HepG2 (cell line): ENCODE data around the gene CBL. TPM values are rescaled to one million over a fixed set of nuclear protein-coding genes. Genes with fewer than 3 reads are reported as not detected.

Experiments
- CC2D1A ChIP-seq: sonication (generic); formaldehyde crosslinking; IDR thresholded peaks from 2 replicates; pipeline ENCODE4 v1.8.1; 2023; ENCODE audit warnings: mild to moderate bottlenecking, missing genetic modification reagents
- GFI1 ChIP-seq: sonication (generic); formaldehyde crosslinking; IDR thresholded peaks from 2 replicates; pipeline ENCODE4 v1.5.0; 2020; ENCODE audit warnings: missing genetic modification reagents, mild to moderate bottlenecking, borderline replicate concordance
- NFYB ChIP-seq: sonication (generic); formaldehyde crosslinking; IDR thresholded peaks from 2 replicates; pipeline ENCODE4 v1.4.0; 2020; ENCODE audit warnings: missing genetic modification reagents
- REXO4 ChIP-seq: sonication (generic); formaldehyde crosslinking; IDR thresholded peaks from 2 replicates; pipeline ENCODE4 v1.8.0; 2022; ENCODE audit warnings: missing genetic modification reagents, mild to moderate bottlenecking, borderline replicate concordance
- SALL1 ChIP-seq: sonication (generic); formaldehyde crosslinking; IDR thresholded peaks from 2 replicates; pipeline ENCODE4 v1.8.0; 2022; ENCODE audit warnings: mild to moderate bottlenecking, missing genetic modification reagents
- SKI ChIP-seq: fragments of 450-650 bp; IDR thresholded peaks from one replicate; pipeline ENCODE4 v1.6.1; 2018; ENCODE audit warnings: mild to moderate bottlenecking; ENCODE audit not compliant: partially characterized antibody
- THYN1 ChIP-seq: sonication (generic); formaldehyde crosslinking; IDR thresholded peaks from 2 replicates; pipeline ENCODE4 v1.8.1; 2023; ENCODE audit warnings: low read depth, mild to moderate bottlenecking, moderate library complexity, missing genetic modification reagents, borderline replicate concordance
- TRIM22 ChIP-seq: fragments of 450-650 bp; IDR thresholded peaks from 2 replicates; pipeline ENCODE4 v1.6.1; 2017
- XBP1 ChIP-seq: sonication (generic); formaldehyde crosslinking; IDR thresholded peaks from 2 replicates; pipeline ENCODE4 v1.5.0; 2020; ENCODE audit warnings: missing genetic modification reagents
- YEATS2 ChIP-seq: sonication (generic); formaldehyde crosslinking; IDR thresholded peaks from 2 replicates; pipeline ENCODE4 v1.4.0; 2020; ENCODE audit warnings: missing genetic modification reagents, borderline replicate concordance
- ZBTB1 ChIP-seq: sonication (generic); formaldehyde crosslinking; IDR thresholded peaks from 2 replicates; pipeline ENCODE4 v1.4.0; 2020; ENCODE audit warnings: missing genetic modification reagents, borderline replicate concordance
- ZBTB4 ChIP-seq: sonication (generic); formaldehyde crosslinking; IDR thresholded peaks from 2 replicates; pipeline ENCODE4 v1.4.0; 2020; ENCODE audit warnings: missing genetic modification reagents, mild to moderate bottlenecking, borderline replicate concordance
- ZNF556 ChIP-seq: sonication (generic); formaldehyde crosslinking; IDR thresholded peaks from 2 replicates; pipeline ENCODE4 v1.4.0; 2020; ENCODE audit warnings: mild to moderate bottlenecking, missing genetic modification reagents, borderline replicate concordance
- ZNF75D ChIP-seq: sonication (generic); formaldehyde crosslinking; IDR thresholded peaks from 2 replicates; pipeline ENCODE4 v1.8.1; 2023; ENCODE audit warnings: missing genetic modification reagents, mild to moderate bottlenecking, borderline replicate concordance
- polyA plus RNA-seq, 8 experiments: library from polyadenylated mRNA; depleted of rRNA in 3 of 8; stranded (reverse) in 7 of 8; unstranded in 1 of 8; fragments of >200 nt; fragmentation: Illumina TruSeq in 4 of 8; extraction: Trizol in 4 of 8; gene quantifications; 2 replicates each; pipeline versions ENCODE4 v1.2.1 to v1.2.3, GENCODE V29; 2011 to 2016; ENCODE audit warnings: low read depth in 4 of 8, missing spikeins in 1 of 8, mixed read lengths in 1 of 8; ENCODE audit not compliant: insufficient read depth in 1 of 8
- total RNA-seq, 5 experiments: library from RNA; depleted of rRNA; stranded (reverse); fragments of >200 nt; fragmentation: Illumina TruSeq; extraction: Trizol; gene quantifications; 2 replicates each; pipeline ENCODE4 v1.2.3, GENCODE V29; 2016; ENCODE audit warnings: low read depth in 1 of 5
- TF ChIP-seq, protein P1 (sequence below): sonication (generic); formaldehyde crosslinking; IDR thresholded peaks from 2 replicates; pipeline ENCODE4 v1.4.0; 2020; ENCODE audit warnings: mild to moderate bottlenecking, missing genetic modification reagents
- TF ChIP-seq, protein P2 (sequence below): sonication (generic); formaldehyde crosslinking; IDR thresholded peaks from 2 replicates; pipeline ENCODE4 v1.4.0; 2020; ENCODE audit warnings: missing genetic modification reagents
- TF ChIP-seq, protein P3 (sequence below): sonication (generic); formaldehyde crosslinking; IDR thresholded peaks from 2 replicates; pipeline ENCODE4 v1.4.0; 2020; ENCODE audit warnings: low read depth, mild to moderate bottlenecking, missing genetic modification reagents

Gene CBL
- total and polyA plus RNA-seq, 2 of the 13 experiments (the other 11 are each of a cell fraction or from before 2014, with no cell fraction given), result 6.6 to 7.4 TPM

- TF ChIP-seq, protein P1, sequence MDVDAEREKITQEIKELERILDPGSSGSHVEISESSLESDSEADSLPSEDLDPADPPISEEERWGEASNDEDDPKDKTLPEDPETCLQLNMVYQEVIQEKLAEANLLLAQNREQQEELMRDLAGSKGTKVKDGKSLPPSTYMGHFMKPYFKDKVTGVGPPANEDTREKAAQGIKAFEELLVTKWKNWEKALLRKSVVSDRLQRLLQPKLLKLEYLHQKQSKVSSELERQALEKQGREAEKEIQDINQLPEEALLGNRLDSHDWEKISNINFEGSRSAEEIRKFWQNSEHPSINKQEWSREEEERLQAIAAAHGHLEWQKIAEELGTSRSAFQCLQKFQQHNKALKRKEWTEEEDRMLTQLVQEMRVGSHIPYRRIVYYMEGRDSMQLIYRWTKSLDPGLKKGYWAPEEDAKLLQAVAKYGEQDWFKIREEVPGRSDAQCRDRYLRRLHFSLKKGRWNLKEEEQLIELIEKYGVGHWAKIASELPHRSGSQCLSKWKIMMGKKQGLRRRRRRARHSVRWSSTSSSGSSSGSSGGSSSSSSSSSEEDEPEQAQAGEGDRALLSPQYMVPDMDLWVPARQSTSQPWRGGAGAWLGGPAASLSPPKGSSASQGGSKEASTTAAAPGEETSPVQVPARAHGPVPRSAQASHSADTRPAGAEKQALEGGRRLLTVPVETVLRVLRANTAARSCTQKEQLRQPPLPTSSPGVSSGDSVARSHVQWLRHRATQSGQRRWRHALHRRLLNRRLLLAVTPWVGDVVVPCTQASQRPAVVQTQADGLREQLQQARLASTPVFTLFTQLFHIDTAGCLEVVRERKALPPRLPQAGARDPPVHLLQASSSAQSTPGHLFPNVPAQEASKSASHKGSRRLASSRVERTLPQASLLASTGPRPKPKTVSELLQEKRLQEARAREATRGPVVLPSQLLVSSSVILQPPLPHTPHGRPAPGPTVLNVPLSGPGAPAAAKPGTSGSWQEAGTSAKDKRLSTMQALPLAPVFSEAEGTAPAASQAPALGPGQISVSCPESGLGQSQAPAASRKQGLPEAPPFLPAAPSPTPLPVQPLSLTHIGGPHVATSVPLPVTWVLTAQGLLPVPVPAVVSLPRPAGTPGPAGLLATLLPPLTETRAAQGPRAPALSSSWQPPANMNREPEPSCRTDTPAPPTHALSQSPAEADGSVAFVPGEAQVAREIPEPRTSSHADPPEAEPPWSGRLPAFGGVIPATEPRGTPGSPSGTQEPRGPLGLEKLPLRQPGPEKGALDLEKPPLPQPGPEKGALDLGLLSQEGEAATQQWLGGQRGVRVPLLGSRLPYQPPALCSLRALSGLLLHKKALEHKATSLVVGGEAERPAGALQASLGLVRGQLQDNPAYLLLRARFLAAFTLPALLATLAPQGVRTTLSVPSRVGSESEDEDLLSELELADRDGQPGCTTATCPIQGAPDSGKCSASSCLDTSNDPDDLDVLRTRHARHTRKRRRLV (CRISPR knock-in tag), result no peak
- no peak for TF ChIP-seq TRIM22
- TF ChIP-seq ZNF556 (CRISPR knock-in tag), result no peak
- TF ChIP-seq NFYB, result no peak
- no peak for TF ChIP-seq SKI
- TF ChIP-seq XBP1 (CRISPR knock-in tag), result no peak
- peak; percentile 26 for TF ChIP-seq SALL1 (CRISPR knock-in tag)
- TF ChIP-seq, protein P2, sequence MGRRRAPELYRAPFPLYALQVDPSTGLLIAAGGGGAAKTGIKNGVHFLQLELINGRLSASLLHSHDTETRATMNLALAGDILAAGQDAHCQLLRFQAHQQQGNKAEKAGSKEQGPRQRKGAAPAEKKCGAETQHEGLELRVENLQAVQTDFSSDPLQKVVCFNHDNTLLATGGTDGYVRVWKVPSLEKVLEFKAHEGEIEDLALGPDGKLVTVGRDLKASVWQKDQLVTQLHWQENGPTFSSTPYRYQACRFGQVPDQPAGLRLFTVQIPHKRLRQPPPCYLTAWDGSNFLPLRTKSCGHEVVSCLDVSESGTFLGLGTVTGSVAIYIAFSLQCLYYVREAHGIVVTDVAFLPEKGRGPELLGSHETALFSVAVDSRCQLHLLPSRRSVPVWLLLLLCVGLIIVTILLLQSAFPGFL (CRISPR knock-in tag), result no peak; the same call in 1 of the 2 replicates
- no peak for TF ChIP-seq GFI1 (CRISPR knock-in tag)
- TF ChIP-seq THYN1 (CRISPR knock-in tag), result no peak
- no peak for TF ChIP-seq ZBTB4
- no peak for TF ChIP-seq CC2D1A (CRISPR knock-in tag)
- TF ChIP-seq ZBTB1, result no peak
- no peak for TF ChIP-seq REXO4 (CRISPR knock-in tag)
- TF ChIP-seq, protein P3, sequence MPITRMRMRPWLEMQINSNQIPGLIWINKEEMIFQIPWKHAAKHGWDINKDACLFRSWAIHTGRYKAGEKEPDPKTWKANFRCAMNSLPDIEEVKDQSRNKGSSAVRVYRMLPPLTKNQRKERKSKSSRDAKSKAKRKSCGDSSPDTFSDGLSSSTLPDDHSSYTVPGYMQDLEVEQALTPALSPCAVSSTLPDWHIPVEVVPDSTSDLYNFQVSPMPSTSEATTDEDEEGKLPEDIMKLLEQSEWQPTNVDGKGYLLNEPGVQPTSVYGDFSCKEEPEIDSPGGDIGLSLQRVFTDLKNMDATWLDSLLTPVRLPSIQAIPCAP, result no peak
- TF ChIP-seq YEATS2 (CRISPR knock-in tag), result no peak
- TF ChIP-seq ZNF75D, result peak; percentile 56; the same call in 1 of the 2 replicates
Measured at GRCh38 chr11:119168471-119169281, 37.5 kb upstream of the CBL start, which contains the start of gene NLRX1 (continued).
